ENCODE measurements around the gene UBD. TPM values are rescaled to one million over a fixed set of nuclear protein-coding genes. Genes with fewer than 3 reads are reported as not detected.

Gene UBD
- total RNA-seq, 1 donor from 2014 or later = 1.9 TPM

DNA sequence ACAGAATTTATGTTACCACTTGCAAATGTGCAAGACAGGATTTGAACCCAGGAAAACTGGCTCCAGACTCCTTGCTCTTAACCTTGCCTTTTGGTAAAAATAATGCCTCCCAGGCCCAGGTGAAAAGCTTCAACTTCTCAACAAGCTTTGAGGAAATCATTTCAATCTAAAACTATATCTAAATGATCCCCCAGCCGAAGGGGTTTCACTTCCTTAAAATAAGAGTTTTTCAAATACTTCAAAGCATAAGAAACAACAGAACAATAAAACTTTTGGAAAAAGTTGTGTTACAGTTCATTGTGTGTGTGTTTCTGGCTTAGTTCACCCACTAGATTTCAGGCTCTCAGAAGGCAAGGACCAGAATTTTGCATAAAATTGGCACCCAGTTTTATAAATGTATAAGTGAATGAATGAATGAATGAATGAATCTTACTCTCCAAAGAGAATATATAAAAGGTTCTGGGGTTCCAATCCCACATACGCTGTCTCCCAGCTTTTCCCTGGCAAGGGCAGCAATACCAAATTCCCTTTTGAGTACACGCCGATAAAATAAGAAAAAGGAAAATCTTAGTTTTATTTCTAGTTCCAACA lies 30.8 kb upstream of the UBD start:
- Histone ChIP-seq H3K9me3 (no peaks in the 10 kb centered on the region), H3K36me3 (no peaks in the 10 kb centered on the region), H3K27me3 (ENCODE audit: low read depth) (peaks cover 10% of the 10 kb centered on the region), H3K4me3 (no peak overlapping the region), H3K4me1 (no peaks in the 10 kb centered on the region), H3K27ac (no peak overlapping the region)
- intact Hi-C loops (cut with DNase I) = no loop called here
- TF ChIP-seq, protein P1, sequence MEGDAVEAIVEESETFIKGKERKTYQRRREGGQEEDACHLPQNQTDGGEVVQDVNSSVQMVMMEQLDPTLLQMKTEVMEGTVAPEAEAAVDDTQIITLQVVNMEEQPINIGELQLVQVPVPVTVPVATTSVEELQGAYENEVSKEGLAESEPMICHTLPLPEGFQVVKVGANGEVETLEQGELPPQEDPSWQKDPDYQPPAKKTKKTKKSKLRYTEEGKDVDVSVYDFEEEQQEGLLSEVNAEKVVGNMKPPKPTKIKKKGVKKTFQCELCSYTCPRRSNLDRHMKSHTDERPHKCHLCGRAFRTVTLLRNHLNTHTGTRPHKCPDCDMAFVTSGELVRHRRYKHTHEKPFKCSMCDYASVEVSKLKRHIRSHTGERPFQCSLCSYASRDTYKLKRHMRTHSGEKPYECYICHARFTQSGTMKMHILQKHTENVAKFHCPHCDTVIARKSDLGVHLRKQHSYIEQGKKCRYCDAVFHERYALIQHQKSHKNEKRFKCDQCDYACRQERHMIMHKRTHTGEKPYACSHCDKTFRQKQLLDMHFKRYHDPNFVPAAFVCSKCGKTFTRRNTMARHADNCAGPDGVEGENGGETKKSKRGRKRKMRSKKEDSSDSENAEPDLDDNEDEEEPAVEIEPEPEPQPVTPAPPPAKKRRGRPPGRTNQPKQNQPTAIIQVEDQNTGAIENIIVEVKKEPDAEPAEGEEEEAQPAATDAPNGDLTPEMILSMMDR (IDR thresholded peaks at IDR 0.05) = no peak
- ATAC-seq (no peak), DNase-seq (no peak)

DNA sequence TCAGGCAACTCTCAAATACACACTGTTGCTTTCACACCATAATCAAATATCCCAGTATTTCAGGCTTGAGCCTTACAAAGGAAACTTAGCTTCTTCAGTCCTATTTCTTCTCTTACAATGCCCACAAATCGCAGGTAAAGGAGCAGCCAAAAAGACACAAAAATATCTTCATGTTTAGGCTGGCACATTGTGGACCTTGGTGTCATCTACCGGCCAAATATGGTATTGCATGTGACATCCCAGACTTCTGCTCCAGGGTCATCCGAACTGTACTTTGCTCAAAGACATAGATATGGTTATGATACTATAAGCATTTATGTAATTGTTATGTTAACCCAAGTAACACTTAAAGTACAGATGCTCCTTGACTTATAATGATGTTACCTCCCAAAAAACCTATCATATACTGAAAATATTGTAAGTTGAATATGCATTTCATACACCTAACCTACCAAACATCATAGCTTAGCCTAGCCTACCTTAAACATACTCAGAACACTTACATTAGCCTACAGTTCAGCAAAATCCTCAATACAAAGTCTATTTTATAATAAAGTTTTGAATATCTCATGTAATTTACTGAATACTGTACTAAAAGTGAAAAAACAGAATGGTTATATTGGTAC lies 30.0 kb upstream of the UBD start:
- ATAC-seq (peak; percentile 73 to 80), DNase-seq (no peak)
- intact Hi-C loops (cut with DNase I) = no loop called here

DNA sequence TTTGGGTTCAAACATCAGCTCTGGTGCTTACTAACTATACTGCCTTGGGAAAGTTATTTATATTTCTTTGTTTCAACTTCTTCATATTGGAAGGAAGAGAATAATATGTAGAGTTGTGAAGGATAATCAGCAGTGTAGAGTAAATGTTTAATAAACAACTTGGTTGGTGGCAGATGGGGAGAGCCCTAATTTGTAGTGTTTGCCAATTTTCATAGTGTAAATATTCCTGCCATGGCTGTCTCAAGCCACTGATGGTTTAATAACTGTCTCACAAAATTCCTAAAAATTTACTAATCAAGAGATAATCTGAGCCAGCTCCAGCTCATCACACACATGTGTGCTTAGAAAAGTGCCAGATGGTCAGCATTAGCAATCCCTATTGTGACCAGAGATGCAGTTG lies 25.3 kb upstream of the UBD start, which contains the start of gene OR2H2:
OR2H2 (plus strand) TSS at position 301 of the 400 bp plus-strand sequence. CDS start 2,824 bp downstream, outside the sequence.
- H3K4me3 ChIP-seq = no peak within 1 kb of the TSS
- no peaks in the 10 kb centered on the region for H3K36me3 ChIP-seq
- H3K27ac ChIP-seq = no peak within 1 kb of the TSS
- ATAC-seq (no peak), DNase-seq (no peak)
- no peaks in the 10 kb centered on the region for H3K9me3 ChIP-seq
- H3K27me3 ChIP-seq (ENCODE audit: low read depth) = peaks cover 6% of the 10 kb centered on the region
- intact Hi-C loops (cut with DNase I) = no loop called here
- H3K4me1 ChIP-seq = no peaks in the 10 kb centered on the region
- TF ChIP-seq, protein P1 (IDR thresholded peaks at IDR 0.05) = no peak

More for the DNA sequence above, 30.0 kb upstream of the UBD start:
- H3K36me3 ChIP-seq = no peaks in the 10 kb centered on the region
- H3K4me1 ChIP-seq = no peaks in the 10 kb centered on the region
- TF ChIP-seq, protein P1 (IDR thresholded peaks at IDR 0.05) = peak; percentile 93
- no peak overlapping the region for H3K27ac ChIP-seq
- no peak overlapping the region for H3K4me3 ChIP-seq
- H3K9me3 ChIP-seq = no peaks in the 10 kb centered on the region
- peaks cover 10% of the 10 kb centered on the region for H3K27me3 ChIP-seq (ENCODE audit: low read depth)

DNA sequence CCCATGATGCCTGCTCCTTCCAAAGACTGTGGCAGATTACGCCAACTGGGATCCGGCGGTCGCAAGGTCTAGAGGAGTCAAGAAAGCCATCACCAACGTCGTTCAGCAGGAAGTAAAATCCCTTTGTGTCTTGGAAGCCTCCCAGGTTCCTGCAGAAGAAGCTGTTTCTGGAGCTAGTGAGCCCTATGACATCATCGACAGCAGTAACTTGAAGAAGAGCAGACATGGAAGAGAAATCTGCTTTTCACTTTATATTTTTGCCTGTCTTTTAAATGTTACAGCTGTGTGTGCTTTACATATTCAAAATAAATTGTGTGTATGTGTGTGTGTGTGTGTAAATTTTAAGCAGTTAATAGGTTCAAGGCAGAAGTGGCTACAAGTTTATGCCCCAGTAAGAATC lies 18.0 kb upstream of the UBD start:
- Histone ChIP-seq H3K36me3 (no peaks in the 10 kb centered on the region), H3K27me3 (ENCODE audit: low read depth) (peaks cover 5% of the 10 kb centered on the region), H3K27ac (no peak overlapping the region), H3K9me3 (no peaks in the 10 kb centered on the region), H3K4me3 (no peak overlapping the region), H3K4me1 (no peaks in the 10 kb centered on the region)
- ATAC-seq (no peak), DNase-seq (no peak)
- TF ChIP-seq, protein P1 (IDR thresholded peaks at IDR 0.05) = no peak
- intact Hi-C loops (cut with DNase I) = no loop called here

DNA sequence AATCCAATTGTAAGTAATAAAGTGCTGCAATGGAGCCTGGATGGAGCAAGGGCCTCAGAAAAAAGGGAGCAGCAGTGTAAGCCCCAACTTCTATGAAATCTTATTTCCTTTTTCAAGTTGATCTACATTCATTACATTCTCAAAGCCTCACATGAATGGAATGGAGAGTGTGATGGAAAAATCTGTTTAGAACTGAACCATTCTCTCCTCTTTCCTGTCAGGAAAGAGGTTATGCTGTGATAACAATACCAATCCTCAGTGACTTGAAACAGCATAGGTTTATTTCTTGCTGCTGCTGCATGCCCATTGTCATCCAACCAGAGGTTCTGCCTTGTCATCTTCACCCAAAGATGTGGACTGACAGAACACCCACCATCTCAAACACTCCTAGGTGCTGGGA lies 16.5 kb upstream of the UBD start:
- Histone ChIP-seq H3K9me3 (no peaks in the 10 kb centered on the region), H3K4me3 (no peak overlapping the region), H3K4me1 (no peaks in the 10 kb centered on the region), H3K27me3 (ENCODE audit: low read depth) (no peaks in the 10 kb centered on the region), H3K36me3 (no peaks in the 10 kb centered on the region), H3K27ac (no peak overlapping the region)
- intact Hi-C loops (cut with DNase I) = no loop called here
- ATAC-seq (no peak), DNase-seq (no peak)
- TF ChIP-seq, protein P1 (IDR thresholded peaks at IDR 0.05) = no peak
